Right lobe of liver (tissue), 4 donors: ENCODE data around the gene PLEKHB2.

ENCODE experiments used
- POLR2A ChIP-seq: fragments of 450-650 bp; IDR thresholded peaks from one replicate; pipeline ENCODE4 v1.6.1; 2017; ENCODE audit warnings: antibody characterized with exemption, mild to moderate bottlenecking
- TF ChIP-seq, protein P1 (sequence below), 4 donors: fragments of 200-600 bp in 3 of 4; fragments of 450-650 bp in 1 of 4; IDR thresholded peaks; one replicate each; pipeline versions ENCODE4 v1.5.1 to v1.8.0; 2016 to 2022; ENCODE audit warnings: antibody characterized with exemption in 4 of 4, mild to moderate bottlenecking in 2 of 4
- donor health status: DM: no; HTN: no; CAD: no.
- donor health status: DM: no; HTN: no; CAD: no.
- donor health status: DM: no; HTN: yes; CAD: no.

- TF ChIP-seq, protein P1, sequence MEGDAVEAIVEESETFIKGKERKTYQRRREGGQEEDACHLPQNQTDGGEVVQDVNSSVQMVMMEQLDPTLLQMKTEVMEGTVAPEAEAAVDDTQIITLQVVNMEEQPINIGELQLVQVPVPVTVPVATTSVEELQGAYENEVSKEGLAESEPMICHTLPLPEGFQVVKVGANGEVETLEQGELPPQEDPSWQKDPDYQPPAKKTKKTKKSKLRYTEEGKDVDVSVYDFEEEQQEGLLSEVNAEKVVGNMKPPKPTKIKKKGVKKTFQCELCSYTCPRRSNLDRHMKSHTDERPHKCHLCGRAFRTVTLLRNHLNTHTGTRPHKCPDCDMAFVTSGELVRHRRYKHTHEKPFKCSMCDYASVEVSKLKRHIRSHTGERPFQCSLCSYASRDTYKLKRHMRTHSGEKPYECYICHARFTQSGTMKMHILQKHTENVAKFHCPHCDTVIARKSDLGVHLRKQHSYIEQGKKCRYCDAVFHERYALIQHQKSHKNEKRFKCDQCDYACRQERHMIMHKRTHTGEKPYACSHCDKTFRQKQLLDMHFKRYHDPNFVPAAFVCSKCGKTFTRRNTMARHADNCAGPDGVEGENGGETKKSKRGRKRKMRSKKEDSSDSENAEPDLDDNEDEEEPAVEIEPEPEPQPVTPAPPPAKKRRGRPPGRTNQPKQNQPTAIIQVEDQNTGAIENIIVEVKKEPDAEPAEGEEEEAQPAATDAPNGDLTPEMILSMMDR (IDR thresholded peaks at IDR 0.05), result no peak
- no peak for TF ChIP-seq POLR2A
Observed at GRCh38 chr2:131146749-131147148, 41.6 kb downstream of the PLEKHB2 start.
